Thoracic aorta (tissue), 2 donors: ENCODE measurements around the gene C1QTNF5. TPM values are rescaled to one million over a fixed set of nuclear protein-coding genes. Genes with fewer than 3 reads are reported as not detected.

ENCODE experiments used
- ATAC-seq: fragments of 150-250 bp; one replicate; pipeline ENCODE4 v1.8.0; 2017; ENCODE audit warnings: low read depth; ENCODE audit not compliant: insufficient number of reproducible peaks, low FRiP score
- DNase-seq: peaks from one replicate; pipeline ENCODE4 v3.0.0-alpha.2; 2020; ENCODE audit warnings: low spot score
- H3K27ac ChIP-seq, 2 donors: fragments of 200-600 bp; sonication (generic); 1 replicate in 1 of 2; 2 replicates in 1 of 2; pipeline ENCODE4 v1.5.1; 2016; ENCODE audit warnings: mild to moderate bottlenecking in 2 of 2, moderate library complexity in 2 of 2
- H3K27me3 ChIP-seq: fragments of 200-600 bp; sonication (generic); replicated peaks from 2 replicates; pipeline ENCODE4 v1.6.0; 2016; ENCODE audit warnings: mild to moderate bottlenecking; ENCODE audit not compliant: insufficient read depth
- H3K36me3 ChIP-seq: fragments of 200-600 bp; sonication (generic); one replicate; pipeline ENCODE4 v1.5.1; 2016
- H3K4me1 ChIP-seq, 2 donors: fragments of 200-600 bp; sonication (generic); 1 replicate in 1 of 2; 2 replicates in 1 of 2; pipeline versions ENCODE4 v1.5.1 to v1.6.0; 2016; ENCODE audit warnings: low read depth in 2 of 2, mild to moderate bottlenecking in 1 of 2; ENCODE audit not compliant: control insufficient read depth in 1 of 2
- H3K4me3 ChIP-seq: fragments of 200-600 bp; sonication (generic); 2 replicates; pipeline ENCODE4 v1.5.1; 2016; ENCODE audit warnings: mild to moderate bottlenecking
- H3K9me3 ChIP-seq: fragments of 200-600 bp; sonication (generic); 2 replicates; pipeline ENCODE4 v1.5.1; 2016
- total RNA-seq, 2 donors: library from RNA; depleted of rRNA; stranded (reverse); fragments of >200 nt; gene quantifications; one replicate each; pipeline versions ENCODE4 v1.1.0 to v1.2.3, GENCODE V29; 2016
- TF ChIP-seq, protein P1 (sequence below): fragments of 200-600 bp; sonication (generic); IDR thresholded peaks from one replicate; pipeline ENCODE4 v1.5.1; 2019; ENCODE audit warnings: antibody characterized with exemption

Gene C1QTNF5
- total RNA-seq, 2 donors from 2014 or later = 53.2 to 98.2 TPM

GRCh38 chr11:119330237-119330636 lies 10.4 kb downstream of the C1QTNF5 start:
- DNase-seq (no peak), ATAC-seq (no peak)
- TF ChIP-seq, protein P1, sequence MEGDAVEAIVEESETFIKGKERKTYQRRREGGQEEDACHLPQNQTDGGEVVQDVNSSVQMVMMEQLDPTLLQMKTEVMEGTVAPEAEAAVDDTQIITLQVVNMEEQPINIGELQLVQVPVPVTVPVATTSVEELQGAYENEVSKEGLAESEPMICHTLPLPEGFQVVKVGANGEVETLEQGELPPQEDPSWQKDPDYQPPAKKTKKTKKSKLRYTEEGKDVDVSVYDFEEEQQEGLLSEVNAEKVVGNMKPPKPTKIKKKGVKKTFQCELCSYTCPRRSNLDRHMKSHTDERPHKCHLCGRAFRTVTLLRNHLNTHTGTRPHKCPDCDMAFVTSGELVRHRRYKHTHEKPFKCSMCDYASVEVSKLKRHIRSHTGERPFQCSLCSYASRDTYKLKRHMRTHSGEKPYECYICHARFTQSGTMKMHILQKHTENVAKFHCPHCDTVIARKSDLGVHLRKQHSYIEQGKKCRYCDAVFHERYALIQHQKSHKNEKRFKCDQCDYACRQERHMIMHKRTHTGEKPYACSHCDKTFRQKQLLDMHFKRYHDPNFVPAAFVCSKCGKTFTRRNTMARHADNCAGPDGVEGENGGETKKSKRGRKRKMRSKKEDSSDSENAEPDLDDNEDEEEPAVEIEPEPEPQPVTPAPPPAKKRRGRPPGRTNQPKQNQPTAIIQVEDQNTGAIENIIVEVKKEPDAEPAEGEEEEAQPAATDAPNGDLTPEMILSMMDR = no peak
- no peaks in the 10 kb centered on the region for H3K9me3 ChIP-seq
- H3K27ac ChIP-seq = no peak overlapping the region
- no peak overlapping the region for H3K4me3 ChIP-seq
- no peaks in the 10 kb centered on the region for H3K36me3 ChIP-seq
- no peaks in the 10 kb centered on the region for H3K27me3 ChIP-seq
- peaks cover 4 to 5% of the 10 kb centered on the region in 2 donors for H3K4me1 ChIP-seq

DNA sequence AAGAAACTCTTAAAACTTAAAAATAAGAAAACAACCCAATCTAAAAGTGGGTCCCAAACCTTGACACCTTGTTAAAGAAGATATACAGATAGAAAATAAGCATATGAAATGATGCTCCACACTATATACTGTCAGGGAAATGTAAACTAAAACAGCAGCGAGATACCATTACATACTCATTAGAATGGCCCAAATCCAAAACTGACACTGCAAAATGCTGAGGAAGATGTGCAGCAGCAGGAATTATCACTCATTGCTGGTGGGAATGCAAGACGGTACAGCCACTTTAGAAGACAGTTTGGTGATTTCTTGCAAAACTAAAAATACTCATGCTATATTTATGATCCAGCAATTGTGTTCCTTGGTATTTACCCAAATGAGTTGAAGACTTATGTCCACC lies 11.4 kb downstream of the C1QTNF5 start:
- ATAC-seq (no peak), DNase-seq (no peak)
- Histone ChIP-seq H3K4me1 (no peaks in the 10 kb centered on the region), H3K9me3 (no peaks in the 10 kb centered on the region), H3K36me3 (no peaks in the 10 kb centered on the region), H3K4me3 (no peak overlapping the region), H3K27ac (no peak overlapping the region), H3K27me3 (no peaks in the 10 kb centered on the region)
- TF ChIP-seq, protein P1 = no peak

DNA sequence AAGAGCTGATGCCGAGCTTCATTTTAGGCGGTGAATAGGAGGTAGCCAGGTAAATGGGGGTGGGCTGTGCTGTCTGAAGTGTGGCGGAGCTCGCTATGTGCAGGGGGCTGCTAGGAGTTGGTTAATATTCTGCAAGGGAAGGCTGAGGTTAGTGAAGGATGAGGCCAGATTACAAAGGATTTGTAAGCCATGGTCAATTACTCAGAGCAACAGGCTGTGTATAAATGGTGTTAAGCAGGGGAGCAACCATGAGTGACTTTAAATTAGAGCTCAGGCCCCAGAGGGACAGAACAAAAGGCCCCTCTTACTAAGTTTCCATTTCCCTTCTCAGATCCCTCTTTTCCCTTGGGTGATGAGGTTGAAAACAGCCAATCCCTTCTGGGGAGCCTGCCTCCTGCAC lies 16.5 kb downstream of the C1QTNF5 start:
- H3K27ac ChIP-seq = no peak overlapping the region

GRCh38 chr11:119323532-119324033 lies 17.1 kb downstream of the C1QTNF5 start:
- no peak for ATAC-seq

More for the DNA sequence above, 16.5 kb downstream of the C1QTNF5 start:
- H3K4me1 ChIP-seq = peaks cover 15 to 39% of the 10 kb centered on the region in 2 donors
- ATAC-seq = no peak
- H3K27me3 ChIP-seq = no peaks in the 10 kb centered on the region
- DNase-seq = no peak
- TF ChIP-seq, protein P1 = no peak
- no peak overlapping the region for H3K4me3 ChIP-seq
- no peaks in the 10 kb centered on the region for H3K36me3 ChIP-seq
- H3K9me3 ChIP-seq = no peaks in the 10 kb centered on the region

DNA sequence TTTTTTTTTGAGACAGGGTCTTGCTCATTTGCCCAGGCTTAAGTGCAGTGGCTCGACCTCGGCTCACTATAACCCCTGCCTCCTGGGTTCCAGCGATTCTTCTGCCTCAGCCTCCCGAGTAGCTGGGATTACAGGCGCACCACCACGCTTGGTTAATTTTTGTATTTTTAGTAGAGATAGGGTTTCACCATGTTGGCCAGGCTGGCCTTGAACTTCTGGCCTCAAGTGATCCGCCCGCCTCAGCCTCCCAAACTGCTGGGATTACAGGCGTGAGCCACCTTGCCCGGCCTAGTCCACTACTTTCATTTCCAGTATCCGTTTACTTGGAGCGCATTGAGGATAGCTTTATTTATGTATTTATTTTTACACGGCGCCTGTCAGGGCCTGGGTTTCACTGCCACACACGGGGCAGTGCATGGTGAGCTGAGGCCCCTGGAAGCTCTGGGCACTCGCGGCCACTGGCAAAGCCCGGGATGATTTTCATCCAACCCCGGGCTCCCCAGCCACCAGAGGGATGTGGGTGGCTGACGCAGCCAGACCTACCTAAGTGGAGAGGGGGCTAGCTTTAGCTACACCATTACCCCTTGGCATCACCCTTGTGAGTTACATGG lies 17.7 kb downstream of the C1QTNF5 start:
- Histone ChIP-seq H3K27me3 (no peaks in the 10 kb centered on the region), H3K9me3 (no peaks in the 10 kb centered on the region), H3K27ac (no peak overlapping the region), H3K36me3 (no peaks in the 10 kb centered on the region), H3K4me3 (no peak overlapping the region), H3K4me1 (peaks cover 23 to 50% of the 10 kb centered on the region in 2 donors)
- DNase-seq (no peak), ATAC-seq (no peak)
- TF ChIP-seq, protein P1 = no peak

More at GRCh38 chr11:119323532-119324033, 17.1 kb downstream of the C1QTNF5 start:
- peaks cover 18 to 45% of the 10 kb centered on the region in 2 donors for H3K4me1 ChIP-seq
- no peaks in the 10 kb centered on the region for H3K9me3 ChIP-seq
- no peaks in the 10 kb centered on the region for H3K36me3 ChIP-seq
- no peak overlapping the region for H3K27ac ChIP-seq
- TF ChIP-seq, protein P1 = peak; percentile 84
- H3K4me3 ChIP-seq = no peak overlapping the region
- DNase-seq = no peak
- H3K27me3 ChIP-seq = no peaks in the 10 kb centered on the region
